ENCODE data around the gene RASIP1.

RASIP1 gene

DNA sequence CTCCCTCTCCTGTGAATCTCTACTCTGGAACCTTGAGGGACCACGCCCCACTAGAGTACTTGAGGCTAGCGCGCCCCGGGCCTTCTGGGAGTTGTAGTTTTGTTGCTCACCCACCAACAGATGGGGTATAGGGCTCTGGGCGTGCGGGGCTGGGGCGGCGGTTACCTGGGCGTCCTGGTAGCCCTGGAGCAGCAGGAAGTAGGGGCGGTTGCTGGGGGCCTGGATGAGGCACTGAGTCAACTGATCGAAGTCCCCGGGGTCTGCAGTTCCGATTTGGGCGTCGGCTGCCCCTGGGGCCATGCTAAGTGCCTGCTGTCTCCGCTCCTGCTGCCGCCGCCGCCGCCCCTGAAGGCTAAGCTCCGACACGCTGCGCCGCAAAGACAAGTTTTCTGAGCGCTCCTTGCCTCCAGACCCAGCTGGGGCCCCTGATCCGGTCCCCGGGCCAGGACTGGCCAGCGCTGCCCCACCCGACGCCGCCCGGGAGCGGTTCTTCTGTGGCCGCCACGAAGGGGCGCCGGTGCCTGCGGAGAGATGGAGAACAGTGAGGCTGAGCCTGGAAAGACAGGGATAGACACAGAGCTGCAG lies 5.3 kb downstream of the RASIP1 start:
- ChIA-PET POLR2A (interaction anchor here (0.6 kb wide), 1 partner anchor 1650 kb away, joined by 3 read pairs; no protein-coding TSS in a partner anchor), CTCF (interaction anchor here (0.5 to 0.9 kb wide), 2 partner anchors 235 to 405 kb away, joined by 3 to 5 read pairs; no protein-coding TSS in a partner anchor)
- peaks cover 5% of the 10 kb centered on the region for H3K4me1 ChIP-seq (ENCODE audit: control insufficient read depth, insufficient read depth, low read length)

GRCh38 chr19:48734625-48735024 lies 5.8 kb downstream of the RASIP1 start:
- no peak overlapping the region for H3K4me3 ChIP-seq (ENCODE audit: low read depth, low read length)
- TF ChIP-seq ZNF311 (tag by site-specific recombination; IDR thresholded peaks at IDR 0.05; ENCODE audit: borderline replicate concordance): no peak
- no peak for TF ChIP-seq ZFP69B (tag by site-specific recombination; IDR thresholded peaks at IDR 0.05)
- TF ChIP-seq, protein P1, sequence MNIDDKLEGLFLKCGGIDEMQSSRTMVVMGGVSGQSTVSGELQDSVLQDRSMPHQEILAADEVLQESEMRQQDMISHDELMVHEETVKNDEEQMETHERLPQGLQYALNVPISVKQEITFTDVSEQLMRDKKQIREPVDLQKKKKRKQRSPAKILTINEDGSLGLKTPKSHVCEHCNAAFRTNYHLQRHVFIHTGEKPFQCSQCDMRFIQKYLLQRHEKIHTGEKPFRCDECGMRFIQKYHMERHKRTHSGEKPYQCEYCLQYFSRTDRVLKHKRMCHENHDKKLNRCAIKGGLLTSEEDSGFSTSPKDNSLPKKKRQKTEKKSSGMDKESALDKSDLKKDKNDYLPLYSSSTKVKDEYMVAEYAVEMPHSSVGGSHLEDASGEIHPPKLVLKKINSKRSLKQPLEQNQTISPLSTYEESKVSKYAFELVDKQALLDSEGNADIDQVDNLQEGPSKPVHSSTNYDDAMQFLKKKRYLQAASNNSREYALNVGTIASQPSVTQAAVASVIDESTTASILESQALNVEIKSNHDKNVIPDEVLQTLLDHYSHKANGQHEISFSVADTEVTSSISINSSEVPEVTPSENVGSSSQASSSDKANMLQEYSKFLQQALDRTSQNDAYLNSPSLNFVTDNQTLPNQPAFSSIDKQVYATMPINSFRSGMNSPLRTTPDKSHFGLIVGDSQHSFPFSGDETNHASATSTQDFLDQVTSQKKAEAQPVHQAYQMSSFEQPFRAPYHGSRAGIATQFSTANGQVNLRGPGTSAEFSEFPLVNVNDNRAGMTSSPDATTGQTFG (tag by site-specific recombination; IDR thresholded peaks at IDR 0.05; ENCODE audit: borderline replicate concordance): no peak
- no peak for TF ChIP-seq ZNF157 (tag by site-specific recombination; IDR thresholded peaks at IDR 0.05)
- no peak for TF ChIP-seq ZNF791 (tag by site-specific recombination; IDR thresholded peaks at IDR 0.05)
- TF ChIP-seq ZNF155 (tag by site-specific recombination; IDR thresholded peaks at IDR 0.05): no peak
- TF ChIP-seq KLF9 (tag by site-specific recombination; IDR thresholded peaks at IDR 0.05; ENCODE audit: low read depth): no peak
- no peak for TF ChIP-seq TCF7L2 (IDR thresholded peaks at IDR 0.05; ENCODE audit: borderline replicate concordance, low read depth, low read length)
- no peak for TF ChIP-seq ZNF513 (tag by site-specific recombination; IDR thresholded peaks at IDR 0.05)
- no peak for TF ChIP-seq ZBTB10 (tag by site-specific recombination; IDR thresholded peaks at IDR 0.05)
- no peak for TF ChIP-seq ZNF623 (tag by site-specific recombination; IDR thresholded peaks at IDR 0.05)
- TF ChIP-seq ZEB2 (tag by site-specific recombination; IDR thresholded peaks at IDR 0.05): no peak
- no peak for TF ChIP-seq RBAK (tag by site-specific recombination; IDR thresholded peaks at IDR 0.05)
- CTCF ChIA-PET: interaction anchor here (0.5 to 0.7 kb wide), 2 partner anchors 14 to 406 kb away, joined by 3 to 5 read pairs; no protein-coding TSS in a partner anchor
- H3K36me3 ChIP-seq (ENCODE audit: control insufficient read depth in 2 of 2, insufficient read depth in 1 of 2, low read length in 2 of 2): no peaks in the 10 kb centered on the region
- H3K9me3 ChIP-seq (ENCODE audit: control insufficient read depth, insufficient read depth, low read depth, low read length): no peaks in the 10 kb centered on the region
- POLR2A ChIA-PET: no interaction called here
- H3K4me1 ChIP-seq (ENCODE audit: control insufficient read depth, insufficient read depth, low read length): peaks cover 5% of the 10 kb centered on the region
- H3K27ac ChIP-seq (ENCODE audit: extremely low read depth, low read depth, low read length): no peak overlapping the region

More for the DNA sequence above, 5.3 kb downstream of the RASIP1 start:
- H3K4me3 ChIP-seq (ENCODE audit: low read depth, low read length): no peak overlapping the region
- TF ChIP-seq ZNF366 (tag by site-specific recombination; conservative IDR thresholded peaks at IDR 0.05): no peak
- TF ChIP-seq KLF8 (tag by site-specific recombination; IDR thresholded peaks at IDR 0.05): peak; percentile 61; the same call in 1 of the 2 replicates
- TF ChIP-seq, protein P2, sequence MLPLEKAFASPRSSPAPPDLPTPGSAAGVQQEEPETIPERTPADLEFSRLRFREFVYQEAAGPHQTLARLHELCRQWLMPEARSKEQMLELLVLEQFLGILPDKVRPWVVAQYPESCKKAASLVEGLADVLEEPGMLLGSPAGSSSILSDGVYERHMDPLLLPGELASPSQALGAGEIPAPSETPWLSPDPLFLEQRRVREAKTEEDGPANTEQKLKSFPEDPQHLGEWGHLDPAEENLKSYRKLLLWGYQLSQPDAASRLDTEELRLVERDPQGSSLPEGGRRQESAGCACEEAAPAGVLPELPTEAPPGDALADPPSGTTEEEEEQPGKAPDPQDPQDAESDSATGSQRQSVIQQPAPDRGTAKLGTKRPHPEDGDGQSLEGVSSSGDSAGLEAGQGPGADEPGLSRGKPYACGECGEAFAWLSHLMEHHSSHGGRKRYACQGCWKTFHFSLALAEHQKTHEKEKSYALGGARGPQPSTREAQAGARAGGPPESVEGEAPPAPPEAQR (tag by site-specific recombination; IDR thresholded peaks at IDR 0.05): no peak
- no peaks in the 10 kb centered on the region for H3K36me3 ChIP-seq (ENCODE audit: control insufficient read depth in 2 of 2, insufficient read depth in 1 of 2, low read length in 2 of 2)
- no peak overlapping the region for H3K27ac ChIP-seq (ENCODE audit: extremely low read depth, low read depth, low read length)
- H3K9me3 ChIP-seq (ENCODE audit: control insufficient read depth, insufficient read depth, low read depth, low read length): no peaks in the 10 kb centered on the region
